Keratinocyte (primary cell): ENCODE measurements around the gene CIB1. TPM values are rescaled to one million over a fixed set of nuclear protein-coding genes. Genes with fewer than 3 reads are reported as not detected.
A peak's percentile ranks its signal among the peaks of the same experiment; 100 is the strongest.

ENCODE experiments used
- DNase-seq: peaks from one replicate; pipeline ENCODE4 v3.0.0-alpha.2; 2011; ENCODE audit warnings: low read depth, missing footprints, low spot score
- FAIRE-seq: peaks from 2 replicates; lab custom pipeline; 2011; peaks lifted over from hg19 to GRCh38; lab: Jason Lieb, UNC
- H2AFZ ChIP-seq: 2 replicates; pipeline ENCODE4 v1.6.0; 2012; ENCODE audit warnings: low read length, control low read depth, inconsistent platforms; ENCODE audit not compliant: control insufficient read depth
- H3K27ac ChIP-seq: 2 replicates; pipeline ENCODE4 v1.5.1; 2011; ENCODE audit warnings: low read length; ENCODE audit not compliant: control insufficient read depth, insufficient read depth
- H3K27me3 ChIP-seq: 3 replicates; pipeline ENCODE4 v1.6.0; 2011; ENCODE audit warnings: low read length; ENCODE audit not compliant: control insufficient read depth, insufficient read depth; ENCODE audit errors: extremely low read depth
- H3K36me3 ChIP-seq, 2 experiments: 2 replicates in 1 of 2; 3 replicates in 1 of 2; pipeline ENCODE4 v1.5.1; 2011; ENCODE audit warnings: low read length in 2 of 2, mild to moderate bottlenecking in 1 of 2; ENCODE audit not compliant: control insufficient read depth in 2 of 2, insufficient read depth in 2 of 2; ENCODE audit errors: extremely low read depth in 1 of 2
- H3K4me1 ChIP-seq: 3 replicates; pipeline ENCODE4 v1.5.1; 2011; ENCODE audit warnings: low read length; ENCODE audit not compliant: control insufficient read depth, insufficient read depth; ENCODE audit errors: extremely low read depth
- H3K4me2 ChIP-seq: 3 replicates; pipeline ENCODE4 v1.6.0; 2011; ENCODE audit warnings: low read depth, low read length; ENCODE audit not compliant: control insufficient read depth, insufficient read depth; ENCODE audit errors: extremely low read depth
- H3K4me3 ChIP-seq, 3 experiments: fragments of 200-600 bp in 1 of 3; sonication (generic) in 1 of 3; 2 replicates in 2 of 3; 3 replicates in 1 of 3; pipeline ENCODE4 v1.5.1; 2011 to 2016; ENCODE audit warnings: low read length in 3 of 3, mild to moderate bottlenecking in 3 of 3, control low read depth in 2 of 3, inconsistent platforms in 1 of 3, low read depth in 1 of 3, mixed read lengths in 1 of 3, mixed run types in 1 of 3, moderate library complexity in 1 of 3; ENCODE audit not compliant: control insufficient read depth in 2 of 3, insufficient read depth in 2 of 3; ENCODE audit errors: extremely low read depth in 1 of 3
- H3K79me2 ChIP-seq: 2 replicates; pipeline ENCODE4 v1.6.0; 2012; ENCODE audit warnings: low read length; ENCODE audit not compliant: control insufficient read depth, insufficient read depth
- H3K9ac ChIP-seq: 3 replicates; pipeline ENCODE4 v1.6.0; 2011; ENCODE audit warnings: low read length; ENCODE audit not compliant: control insufficient read depth, insufficient read depth; ENCODE audit errors: extremely low read depth
- H3K9me1 ChIP-seq: 3 replicates; pipeline ENCODE4 v1.6.0; 2011; ENCODE audit warnings: low read length; ENCODE audit not compliant: control insufficient read depth, insufficient read depth; ENCODE audit errors: extremely low read depth
- H3K9me3 ChIP-seq: 2 replicates; pipeline ENCODE4 v1.5.1; 2012; ENCODE audit warnings: low read depth, low read length; ENCODE audit not compliant: control insufficient read depth
- H4K20me1 ChIP-seq: 3 replicates; pipeline ENCODE4 v1.6.0; 2011; ENCODE audit warnings: low read length; ENCODE audit not compliant: control insufficient read depth, insufficient read depth; ENCODE audit errors: extremely low read depth
- EZH2 ChIP-seq: IDR thresholded peaks from one replicate; pipeline ENCODE4 v1.6.1; 2012; ENCODE audit warnings: inconsistent platforms, mild to moderate bottlenecking, low read length, moderate library complexity
- dilution Hi-C: fragments of 300-500 bp; cut with MboI; formaldehyde crosslinking; loops from one replicate; pipeline ENCODE4 v1.7.0; 2020; ENCODE audit warnings: low sequenced_read_pairs; ENCODE audit not compliant: extremely low pct_ligation_motif_present
- polyA plus RNA-seq, 5 experiments: library from polyadenylated mRNA; depleted of rRNA in 3 of 5; stranded (reverse) in 3 of 5; stranded (forward) in 1 of 5; unstranded in 1 of 5; fragments of >200 nt; gene quantifications; 1 replicate in 1 of 5; 2 replicates in 3 of 5; 3 replicates in 1 of 5; pipeline versions ENCODE4 v1.2.1 to v1.2.3, GENCODE V29; 2011 to 2012; ENCODE audit warnings: missing spikeins in 2 of 5, low read depth in 1 of 5, low replicate concordance in 1 of 5
- TF ChIP-seq, protein P1 (sequence below), 3 experiments: IDR thresholded peaks in 1 of 3; conservative IDR thresholded peaks in 1 of 3; optimal IDR thresholded peaks in 1 of 3; 2 replicates in 2 of 3; 3 replicates in 1 of 3; pipeline versions ENCODE3 to v1.5.1; 2011; ENCODE audit warnings: low read length in 3 of 3, mild to moderate bottlenecking in 3 of 3, moderate library complexity in 2 of 3, control low read depth in 1 of 3, inconsistent platforms in 1 of 3; ENCODE audit not compliant: insufficient read depth in 2 of 3; ENCODE audit errors: extremely low read depth in 1 of 3

Gene CIB1
- polyA plus RNA-seq, 1 donor (not counting 4 experiments of a cell fraction or from before 2014, with no cell fraction given) = 70.9 TPM

DNA sequence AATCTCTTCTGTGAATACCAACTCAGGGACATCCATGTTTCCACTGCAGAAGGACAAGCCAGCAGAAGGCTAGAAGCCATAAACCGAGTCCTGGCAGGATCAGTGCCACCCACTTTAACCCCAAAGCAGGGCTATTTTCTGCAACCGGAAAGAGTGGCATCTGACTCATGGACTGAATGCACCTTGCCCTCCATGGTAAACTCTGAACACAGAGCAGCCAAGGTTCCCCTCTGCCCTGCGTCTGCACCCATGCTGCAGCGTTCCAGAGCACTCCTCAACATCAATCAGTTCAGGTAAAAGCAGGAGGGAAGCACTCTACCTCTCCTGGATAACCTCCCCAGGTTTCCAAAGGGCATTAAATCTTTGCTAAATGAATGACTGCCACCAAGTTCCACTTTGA, 30.9 kb upstream of the CIB1 start:
- peaks cover 2% of the 10 kb centered on the region for H3K9me1 ChIP-seq
- no peaks in the 10 kb centered on the region for H3K27me3 ChIP-seq
- DNase-seq (no peak), FAIRE-seq (no peak)
- peaks cover 0 to 12% of the 10 kb centered on the region in 2 experiments for H3K36me3 ChIP-seq
- peaks cover 42% of the 10 kb centered on the region for H3K4me1 ChIP-seq
- H3K27ac ChIP-seq = peak overlapping the region; percentile 88
- peak overlapping the region; percentile 69 to 94 (median 77) for H3K4me3 ChIP-seq
- peaks cover 35% of the 10 kb centered on the region for H3K79me2 ChIP-seq
- peak overlapping the region; percentile 100 for H2AFZ ChIP-seq
- TF ChIP-seq, protein P1, sequence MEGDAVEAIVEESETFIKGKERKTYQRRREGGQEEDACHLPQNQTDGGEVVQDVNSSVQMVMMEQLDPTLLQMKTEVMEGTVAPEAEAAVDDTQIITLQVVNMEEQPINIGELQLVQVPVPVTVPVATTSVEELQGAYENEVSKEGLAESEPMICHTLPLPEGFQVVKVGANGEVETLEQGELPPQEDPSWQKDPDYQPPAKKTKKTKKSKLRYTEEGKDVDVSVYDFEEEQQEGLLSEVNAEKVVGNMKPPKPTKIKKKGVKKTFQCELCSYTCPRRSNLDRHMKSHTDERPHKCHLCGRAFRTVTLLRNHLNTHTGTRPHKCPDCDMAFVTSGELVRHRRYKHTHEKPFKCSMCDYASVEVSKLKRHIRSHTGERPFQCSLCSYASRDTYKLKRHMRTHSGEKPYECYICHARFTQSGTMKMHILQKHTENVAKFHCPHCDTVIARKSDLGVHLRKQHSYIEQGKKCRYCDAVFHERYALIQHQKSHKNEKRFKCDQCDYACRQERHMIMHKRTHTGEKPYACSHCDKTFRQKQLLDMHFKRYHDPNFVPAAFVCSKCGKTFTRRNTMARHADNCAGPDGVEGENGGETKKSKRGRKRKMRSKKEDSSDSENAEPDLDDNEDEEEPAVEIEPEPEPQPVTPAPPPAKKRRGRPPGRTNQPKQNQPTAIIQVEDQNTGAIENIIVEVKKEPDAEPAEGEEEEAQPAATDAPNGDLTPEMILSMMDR (optimal IDR thresholded peaks at IDR 0.05 in 1 of 3, IDR thresholded peaks at IDR 0.05 in 1 of 3, conservative IDR thresholded peaks at IDR 0.05 in 1 of 3; ENCODE audit: extremely low read depth in 1 of 3, insufficient read depth in 2 of 3, low read length in 3 of 3) = no peak
- TF ChIP-seq EZH2 = no peak
- peak overlapping the region; percentile 88 for H3K9ac ChIP-seq
- H4K20me1 ChIP-seq = peaks cover 3% of the 10 kb centered on the region
- no peaks in the 10 kb centered on the region for H3K9me3 ChIP-seq
- dilution Hi-C loops = no loop called here
- H3K4me2 ChIP-seq = peak overlapping the region; percentile 99

- peaks cover 0 to 7% of the 10 kb centered on the region in 2 experiments for H3K36me3 ChIP-seq
- H2AFZ ChIP-seq = peak overlapping the region; percentile 97
- peaks cover 37% of the 10 kb centered on the region for H3K4me1 ChIP-seq
- H3K27me3 ChIP-seq = no peaks in the 10 kb centered on the region
- H4K20me1 ChIP-seq = no peaks in the 10 kb centered on the region
- no peaks in the 10 kb centered on the region for H3K9me1 ChIP-seq
- dilution Hi-C loops = no loop called here
- no peaks in the 10 kb centered on the region for H3K9me3 ChIP-seq
- H3K4me2 ChIP-seq = peak overlapping the region; percentile 73
- peak overlapping the region; percentile 56 for H3K9ac ChIP-seq
- TF ChIP-seq, protein P1 (optimal IDR thresholded peaks at IDR 0.05 in 1 of 3, IDR thresholded peaks at IDR 0.05 in 1 of 3, conservative IDR thresholded peaks at IDR 0.05 in 1 of 3; ENCODE audit: extremely low read depth in 1 of 3, insufficient read depth in 2 of 3, low read length in 3 of 3) = no peak
- TF ChIP-seq EZH2 = no peak
- DNase-seq = no peak
- H3K27ac ChIP-seq = peak overlapping the region; percentile 73
- no peak overlapping the region for H3K4me3 ChIP-seq
- H3K79me2 ChIP-seq = peaks cover 17% of the 10 kb centered on the region
- FAIRE-seq = no peak
These were observed 28.7 kb upstream of the CIB1 start for GRCh38 chr15:90262426-90262825.
